CD4-positive, alpha-beta T cell treated with Interleukin-17A for 4 hours (primary cell): ENCODE results near the gene ANKRD34A.

Experiments used
- DNase-seq: peaks from one replicate; pipeline ENCODE4 v3.0.0-alpha.2; 2020; ENCODE audit warnings: mixed read lengths

Gene ANKRD34A

GRCh38 chr1:145964328-145965118 lies at the start of gene ANKRD34A, which contains the start of gene POLR3GL:
ANKRD34A (minus strand) TSS chr1:145964575; CDS start chr1:145961759, 2,816 bp downstream.
POLR3GL (plus strand) TSS chr1:145964690; CDS start chr1:145974866, 10,176 bp downstream.
- DNase-seq = peak; percentile 92

- no peak for DNase-seq
These were observed 49.2 kb upstream of the ANKRD34A start for GRCh38 chr1:146013559-146013922.

GRCh38 chr1:146012703-146013558 lies 48.6 kb upstream of the ANKRD34A start:
- peak; percentile 71 for DNase-seq

- DNase-seq = no peak
These were observed 45.9 kb upstream of the ANKRD34A start for GRCh38 chr1:146010126-146010738.

- no peak for DNase-seq
These were observed 43.2 kb upstream of the ANKRD34A start for GRCh38 chr1:146007489-146008133.

GRCh38 chr1:146001709-146002108 lies 37.3 kb upstream of the ANKRD34A start:
- DNase-seq = no peak

- peak; percentile 60 for DNase-seq
These were observed 35.1 kb upstream of the ANKRD34A start for GRCh38 chr1:145999321-146000024.

- no peak for DNase-seq
These were observed 33.3 kb upstream of the ANKRD34A start for GRCh38 chr1:145997718-145998023.

GRCh38 chr1:145997016-145997717 lies 32.8 kb upstream of the ANKRD34A start:
- peak; percentile 76 for DNase-seq

- peak; percentile 92 for DNase-seq
These were observed 32.1 kb upstream of the ANKRD34A start, which contains the start of gene TXNIP for GRCh38 chr1:145996433-145997015. TXNIP (minus strand) TSS chr1:145996579; CDS start chr1:145996266, 313 bp downstream.

GRCh38 chr1:145995964-145996432 lies 31.6 kb upstream of the ANKRD34A start:
- DNase-seq = peak; percentile 37

- peak; percentile 30 for DNase-seq
These were observed 30.9 kb upstream of the ANKRD34A start for GRCh38 chr1:145995148-145995881.

GRCh38 chr1:145994391-145995120 lies 30.2 kb upstream of the ANKRD34A start:
- peak; percentile 62 for DNase-seq

- no peak for DNase-seq
These were observed 29.4 kb upstream of the ANKRD34A start for GRCh38 chr1:145993618-145994390.

- DNase-seq = no peak
These were observed 28.7 kb upstream of the ANKRD34A start for GRCh38 chr1:145992958-145993617.

GRCh38 chr1:145992502-145992936 lies 28.1 kb upstream of the ANKRD34A start:
- DNase-seq = no peak

- DNase-seq = no peak
These were observed 27.5 kb upstream of the ANKRD34A start for GRCh38 chr1:145991735-145992412.
